GM12892 (cell line): ENCODE data around the gene SLN.

ENCODE experiments used
- POLR2A ChIP-seq: IDR thresholded peaks from 2 replicates; pipeline ENCODE4 v1.6.1; 2011; ENCODE audit warnings: low read depth, low read length, control low read depth
- POLR2AphosphoS5 ChIP-seq: IDR thresholded peaks from 2 replicates; pipeline ENCODE4 v1.6.1; 2011; ENCODE audit warnings: low read depth, low read length, control low read depth
- TAF1 ChIP-seq: IDR thresholded peaks from 2 replicates; pipeline ENCODE4 v1.6.1; 2011; ENCODE audit warnings: low read depth, mild to moderate bottlenecking, control low read depth, low read length, borderline replicate concordance

DNA sequence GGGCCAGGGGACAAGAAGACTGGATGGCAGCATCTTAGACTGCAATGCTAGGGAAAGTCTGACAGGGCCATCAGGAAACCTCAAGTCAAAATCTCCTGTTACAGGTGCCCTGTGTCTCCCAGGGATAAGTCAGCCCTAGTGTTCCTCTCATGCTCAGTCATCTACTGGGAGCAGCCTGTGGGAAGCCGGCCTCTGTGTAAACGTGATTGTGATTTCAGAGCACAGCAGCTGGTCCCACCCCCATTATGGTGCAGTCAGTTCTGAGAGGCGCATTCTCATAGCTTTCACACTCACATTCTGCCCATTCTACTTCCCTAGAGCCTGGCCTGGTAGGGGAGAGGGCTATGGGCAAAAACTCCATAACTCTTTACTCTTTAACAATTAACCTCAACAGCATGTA is 7.2 kb upstream of the SLN start:
- TF ChIP-seq POLR2A (no peak), POLR2AphosphoS5 (no peak), TAF1 (no peak)
